H1 (cell line): ENCODE data around the gene RHBDD2. TPM values are rescaled to one million over a fixed set of nuclear protein-coding genes. Genes with fewer than 3 reads are reported as not detected.

Source experiments
- CHD7 ChIP-seq: fragments of 300-600 bp; sonication (generic); IDR thresholded peaks from 2 replicates; pipeline ENCODE4 v1.7.1; 2012; ENCODE audit warnings: low read length, moderate library complexity, mild to moderate bottlenecking, inconsistent platforms; ENCODE audit not compliant: insufficient replicate concordance
- E2F6 ChIP-seq: IDR thresholded peaks from 2 replicates; pipeline ENCODE4 v1.6.1; 2012; ENCODE audit warnings: inconsistent platforms
- MAFK ChIP-seq: IDR thresholded peaks from 2 replicates; pipeline ENCODE4 v1.6.1; 2012; ENCODE audit warnings: low read depth, mild to moderate bottlenecking, improper control_type of control experiment, low read length
- SUZ12 ChIP-seq: fragments of 200-600 bp; sonication (generic); IDR thresholded peaks from 2 replicates; pipeline ENCODE4 v1.6.1; 2012; ENCODE audit warnings: mild to moderate bottlenecking, inconsistent platforms, low read length, moderate library complexity, mixed read lengths
- ZNF274 ChIP-seq: IDR thresholded peaks from 2 replicates; pipeline ENCODE4 v1.7.0; 2012; ENCODE audit warnings: low read length, borderline replicate concordance; ENCODE audit errors: extremely low read depth
- polyA plus RNA-seq, 7 experiments: library from polyadenylated mRNA; depleted of rRNA in 3 of 7; stranded (reverse) in 5 of 7; unstranded in 2 of 7; fragments of >200 nt in 5 of 7; fragments of 200-250 nt in 2 of 7; gene quantifications; 1 replicate in 5 of 7; 2 replicates in 1 of 7; 4 replicates in 1 of 7; pipeline versions ENCODE4 v1.2.1 to v1.2.3, GENCODE V29; 2011 to 2013; ENCODE audit warnings: missing spikeins in 2 of 7, mixed read lengths in 2 of 7
- total RNA-seq: library from RNA; stranded (reverse); fragmentation: NEBNext Ultra II Directional; extraction: Animal tissue kit (Norgen Biotek cat#: 25700); gene quantifications from 2 replicates; pipeline ENCODE4 v1.2.1, GENCODE V29; 2021

RHBDD2 gene
- total and polyA plus RNA-seq, 2 of the 8 experiments (the other 6 are each of a cell fraction or from before 2014, with no cell fraction given): 28.3 to 65.5 TPM

GRCh38 chr7:75861636-75862035, 17.2 kb upstream of the RHBDD2 start (continued):
- no peak for TF ChIP-seq CHD7
- TF ChIP-seq MAFK: no peak
- no peak for TF ChIP-seq ZNF274
- no peak for TF ChIP-seq E2F6
- no peak for TF ChIP-seq SUZ12
